HG02870 (cell line): Measurements from ENCODE around the gene ACACA.
"Not testable (repeated sequence)": the region's sequence is repeated elsewhere in the genome, so short reads cannot be mapped to it uniquely, and the experiment has no call there.

Source experiments
- ATAC-seq: cut with Tn5 transposase; IDR thresholded peaks from one replicate; pipeline ENCODE4 v1.9.1; 2021; ENCODE audit warnings: mild to moderate bottlenecking, moderate library complexity; ENCODE audit not compliant: unreplicated experiment

The ACACA gene

DNA sequence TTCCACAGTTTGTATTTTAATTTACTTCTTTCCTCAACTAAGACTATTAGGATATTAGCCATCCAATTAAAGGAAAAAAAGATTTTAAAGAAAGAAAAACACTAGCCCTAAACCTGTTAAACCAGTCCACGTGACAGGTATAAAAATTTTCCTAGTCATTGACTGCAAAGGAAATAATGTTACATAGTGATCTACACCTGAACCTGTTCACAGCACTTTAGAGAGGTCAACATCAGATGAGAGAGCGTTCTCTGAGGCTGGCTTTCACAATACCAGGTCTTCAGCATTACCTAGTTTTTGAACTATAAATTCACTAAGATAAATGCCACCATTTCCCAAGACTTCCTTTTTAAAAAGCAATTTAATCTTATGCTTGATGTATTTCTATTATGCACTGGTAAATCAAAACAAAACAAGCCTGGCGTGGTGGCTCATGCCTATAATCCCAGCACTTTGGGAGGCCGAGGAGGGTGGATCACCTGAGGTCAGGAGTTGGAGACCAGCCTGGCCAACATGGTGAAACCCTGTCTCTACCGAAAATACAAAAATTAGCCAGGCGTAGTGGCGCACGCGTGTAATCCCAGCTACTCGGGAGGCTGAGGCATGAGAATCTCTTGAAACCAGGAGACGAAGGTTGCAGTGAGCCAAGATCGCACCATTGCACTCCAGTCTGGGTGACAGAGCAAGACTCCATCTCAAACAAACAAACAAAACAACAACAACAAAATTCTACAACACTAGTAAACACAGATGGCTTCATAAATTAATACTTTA, 49.7 kb downstream of the ACACA start:
- not testable (repeated sequence) for ATAC-seq

DNA sequence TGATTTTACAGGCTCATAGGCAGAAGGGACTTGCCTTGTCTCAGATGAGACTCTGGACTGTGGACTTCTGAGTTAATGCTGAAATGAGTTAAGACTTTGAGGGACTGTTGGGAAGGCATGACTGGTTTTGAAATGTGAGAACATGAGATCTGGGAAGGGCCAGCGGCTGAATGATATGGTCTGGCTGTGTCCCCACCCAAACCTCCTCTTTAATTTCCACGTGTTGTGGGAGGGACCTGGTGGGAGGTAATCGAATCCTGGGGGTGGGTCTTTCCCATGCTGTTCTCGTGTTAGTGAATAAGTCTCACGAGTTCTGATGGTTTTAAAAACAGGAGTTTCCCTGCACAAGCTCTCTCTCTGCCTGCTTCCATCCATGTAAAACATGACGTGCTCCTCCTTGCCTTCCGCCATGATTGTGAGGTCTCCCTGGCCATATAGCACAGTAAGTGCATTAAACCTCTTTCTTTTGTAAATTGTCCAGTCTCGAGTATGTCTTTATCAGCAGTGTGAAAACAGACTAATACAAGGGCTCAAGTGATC, 59.7 kb downstream of the ACACA start:
- not testable (repeated sequence) for ATAC-seq

DNA sequence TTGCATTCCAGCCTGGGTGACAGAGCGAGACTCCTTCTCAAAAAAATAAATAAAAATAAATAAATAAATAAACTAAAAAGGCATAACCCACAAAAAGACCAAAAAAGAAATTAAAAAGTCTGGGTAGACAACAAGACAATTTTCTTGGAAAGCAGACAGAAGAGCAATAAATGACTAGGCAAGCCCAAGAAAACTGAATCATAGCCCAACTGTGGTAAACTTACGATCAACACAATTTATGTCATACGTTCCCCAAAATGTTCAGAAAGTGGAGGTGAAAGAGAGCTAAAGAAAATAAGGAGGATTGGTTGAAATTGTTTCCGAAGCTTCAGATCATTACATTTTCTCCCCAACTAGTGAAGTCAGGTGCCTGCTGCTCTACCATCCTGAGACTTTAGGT, 62.1 kb downstream of the ACACA start:
- no peak for ATAC-seq

- no peak for ATAC-seq
Measured at GRCh38 chr17:37342589-37342988, 64.0 kb downstream of the ACACA start.

GRCh38 chr17:37340804-37341203, 65.8 kb downstream of the ACACA start:
- no peak for ATAC-seq

- ATAC-seq, result no peak
Measured at GRCh38 chr17:37339321-37339720, 67.3 kb downstream of the ACACA start.

- ATAC-seq, result no peak
Measured at GRCh38 chr17:37338847-37339246, 67.8 kb downstream of the ACACA start.

DNA sequence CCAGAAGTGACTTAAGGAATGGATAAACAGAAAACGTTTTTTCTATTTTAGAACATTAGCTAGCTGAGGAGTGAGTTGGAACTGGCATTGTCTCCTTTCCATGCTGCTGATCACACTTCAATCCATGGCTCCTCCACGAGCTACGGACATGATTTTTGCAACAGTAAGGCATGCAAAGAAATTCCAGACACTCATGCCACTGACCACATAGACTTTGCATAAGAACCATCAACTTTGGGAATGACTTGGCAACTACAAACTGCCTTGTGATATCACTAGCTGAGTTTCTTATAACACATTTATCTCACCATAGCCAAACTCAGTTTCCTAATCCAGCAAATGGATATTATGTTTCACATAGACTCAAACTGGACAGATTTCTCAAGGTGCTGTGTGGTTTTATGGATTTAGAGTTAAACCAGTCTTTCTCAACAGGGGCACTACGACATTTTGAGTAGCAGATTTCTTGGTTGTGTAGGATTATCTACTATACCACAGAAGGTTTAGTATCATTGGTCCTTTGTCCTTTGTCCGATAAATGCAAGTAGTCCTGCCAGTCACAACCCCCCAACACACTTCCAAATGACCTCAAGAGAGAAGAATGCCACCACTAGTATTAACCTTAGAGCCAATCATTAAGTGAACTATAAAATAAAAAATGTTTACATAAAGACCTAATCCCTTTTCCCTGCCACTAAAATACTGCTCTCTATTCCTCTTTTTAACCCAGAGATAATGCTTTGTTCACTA, 79.1 kb downstream of the ACACA start:
- no peak for ATAC-seq

DNA sequence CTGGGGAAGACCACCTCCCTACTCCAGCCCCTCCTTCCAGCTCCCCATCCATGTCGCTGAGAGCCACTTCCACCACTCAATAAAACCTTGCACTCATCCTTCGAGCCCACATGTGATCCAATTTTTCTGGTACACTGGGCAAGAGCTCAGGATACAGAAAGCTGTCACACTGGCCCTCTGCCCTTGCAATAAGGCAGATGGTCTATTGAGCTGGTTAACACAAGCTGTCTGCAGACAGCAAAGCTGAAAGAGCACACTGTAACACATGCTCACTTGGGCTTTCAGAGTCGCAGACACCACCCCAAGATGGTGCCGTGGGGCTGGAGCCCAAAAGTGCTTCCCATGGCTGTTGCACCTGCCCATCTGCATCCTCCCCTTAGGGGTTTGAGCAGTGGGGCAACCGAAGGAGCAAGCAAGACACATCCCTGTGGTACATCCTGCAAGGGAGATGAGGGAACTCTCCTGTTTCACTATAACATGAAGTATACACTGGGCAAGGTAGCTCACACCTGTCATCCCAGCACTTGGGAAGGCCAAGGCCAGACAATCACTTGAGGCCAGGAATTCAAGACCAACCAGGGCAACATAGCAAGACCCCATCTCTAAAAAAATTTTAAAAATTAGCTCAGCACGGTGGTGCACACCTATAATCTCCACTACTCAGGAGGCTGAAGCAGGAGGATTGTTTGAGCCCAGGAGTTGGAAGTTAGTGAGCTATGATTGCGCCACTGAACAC, 83.6 kb downstream of the ACACA start:
- no peak for ATAC-seq

DNA sequence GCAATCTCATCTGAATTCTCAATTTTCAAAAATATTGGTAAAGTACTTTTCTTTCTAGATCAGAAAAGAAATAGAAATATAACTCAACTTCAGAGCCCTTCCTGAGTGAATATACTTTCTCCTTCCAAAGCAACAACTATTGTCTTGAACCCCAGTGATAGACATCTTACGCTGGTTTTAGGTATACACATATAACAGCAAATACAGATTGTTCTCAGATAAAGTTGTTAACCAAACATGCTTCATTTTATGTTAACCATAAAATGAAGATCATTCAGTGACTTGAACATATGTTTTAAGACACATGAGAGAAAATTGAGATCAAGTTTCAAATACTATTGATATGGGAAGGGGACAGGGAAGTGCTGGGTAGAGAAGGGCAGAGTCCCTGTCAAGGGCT, 84.5 kb downstream of the ACACA start:
- no peak for ATAC-seq

GRCh38 chr17:37318931-37319594, 87.6 kb downstream of the ACACA start:
- ATAC-seq, result no peak

GRCh38 chr17:37317867-37318266, 88.8 kb downstream of the ACACA start:
- ATAC-seq, result no peak

GRCh38 chr17:37315601-37316000, 91.0 kb downstream of the ACACA start:
- ATAC-seq, result no peak

- ATAC-seq, result no peak
Measured at GRCh38 chr17:37312137-37312923, 94.3 kb downstream of the ACACA start.

GRCh38 chr17:37310940-37311339, 95.7 kb downstream of the ACACA start:
- no peak for ATAC-seq

GRCh38 chr17:37309051-37309450, 97.6 kb downstream of the ACACA start:
- ATAC-seq, result no peak

- ATAC-seq, result no peak
Measured at GRCh38 chr17:37305406-37305905, 101.2 kb downstream of the ACACA start.

DNA sequence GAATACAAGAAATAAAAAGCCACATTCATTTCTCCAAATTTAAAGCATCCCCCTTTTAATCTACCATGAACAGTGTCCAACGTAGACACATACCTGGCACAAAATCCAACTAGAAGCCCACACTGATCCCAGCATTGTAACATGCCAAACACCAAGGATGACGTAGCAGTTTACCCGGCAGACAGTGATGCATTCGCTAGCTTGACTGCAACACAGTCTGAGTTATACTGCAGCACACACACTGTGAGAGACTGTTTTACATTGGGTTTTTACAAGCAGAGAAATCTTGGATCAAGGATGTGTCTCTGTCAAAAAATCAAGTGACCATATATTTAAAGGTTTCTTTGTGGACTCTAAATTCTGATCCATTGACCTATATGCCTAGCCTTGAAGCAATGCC, 105.3 kb downstream of the ACACA start:
- no peak for ATAC-seq

DNA sequence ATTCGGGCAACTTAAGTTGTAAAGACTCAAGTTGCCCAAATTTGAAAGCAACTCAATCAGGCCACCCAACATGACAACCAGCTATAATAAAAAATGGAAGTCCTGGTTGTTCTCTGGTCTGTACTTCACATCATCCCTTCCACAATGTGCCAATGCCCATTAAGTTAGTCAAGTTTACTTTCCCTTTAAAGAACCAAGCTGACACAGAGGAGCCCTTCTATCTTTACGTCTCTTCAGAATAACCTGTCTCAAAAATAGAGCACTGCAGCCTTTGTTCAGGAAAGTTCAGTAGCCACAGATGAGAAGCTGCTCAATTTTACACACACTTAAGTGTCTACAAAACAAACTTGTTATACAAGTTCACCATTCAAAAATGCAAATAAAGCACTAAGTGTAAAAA, 106.0 kb downstream of the ACACA start:
- no peak for ATAC-seq
